ENCODE measurements around the gene GNG7. TPM values are rescaled to one million over a fixed set of nuclear protein-coding genes. Genes with fewer than 3 reads are reported as not detected.

GNG7 gene
- total RNA-seq, 1 donor from 2014 or later = 1.8 TPM

GRCh38 chr19:2732883-2733282, 30.4 kb upstream of the GNG7 start:
- no peak overlapping the region for H3K27ac ChIP-seq (ENCODE audit: low read depth, low read length)
- H3K9ac ChIP-seq (ENCODE audit: low read length) = no peak overlapping the region
- DNase-seq (ENCODE audit: low read depth) = no peak
- H4K20me1 ChIP-seq (ENCODE audit: insufficient read depth, low read length) = peaks cover 12% of the 10 kb centered on the region
- FAIRE-seq = no peak
- H2AFZ ChIP-seq (ENCODE audit: low read depth, low read length) = no peak overlapping the region
- TF ChIP-seq EZH2 (IDR thresholded peaks at IDR 0.05; ENCODE audit: insufficient read depth, low read length) (no peak), CTCF (IDR thresholded peaks at IDR 0.05; ENCODE audit: insufficient read depth, low read depth, low read length) (no peak)
- Mint-ChIP-seq H3K4me3 (ENCODE audit: unreplicated experiment) (no peak overlapping the region), H3K27me3 (ENCODE audit: low read depth, unreplicated experiment) (peaks cover 1% of the 10 kb centered on the region), H3K27ac (ENCODE audit: unreplicated experiment) (no peak overlapping the region), H3K9me3 (ENCODE audit: unreplicated experiment) (no peaks in the 10 kb centered on the region), H3K36me3 (ENCODE audit: low read depth, unreplicated experiment) (peaks cover 16% of the 10 kb centered on the region), H3K4me1 (ENCODE audit: low read depth, unreplicated experiment) (no peaks in the 10 kb centered on the region)
- no peak overlapping the region for H3K4me3 ChIP-seq (ENCODE audit: insufficient read depth, low read depth, low read length)
- no peaks in the 10 kb centered on the region for H3K79me2 ChIP-seq (ENCODE audit: insufficient read depth, low read length)
- no peak overlapping the region for H3K4me2 ChIP-seq (ENCODE audit: low read length)
- H3K4me1 ChIP-seq (ENCODE audit: insufficient read depth, low read length) = no peaks in the 10 kb centered on the region
- H3K9me3 ChIP-seq (ENCODE audit: insufficient read depth, low read depth, low read length) = peaks cover 3% of the 10 kb centered on the region
- peaks cover 5% of the 10 kb centered on the region for H3K36me3 ChIP-seq (ENCODE audit: insufficient read depth, low read length)
- H3K27me3 ChIP-seq (ENCODE audit: insufficient read depth, low read length) = no peaks in the 10 kb centered on the region

GRCh38 chr19:2732157-2732725, 29.7 kb upstream of the GNG7 start:
- H4K20me1 ChIP-seq (ENCODE audit: insufficient read depth, low read length) = peaks cover 12% of the 10 kb centered on the region
- no peaks in the 10 kb centered on the region for H3K27me3 ChIP-seq (ENCODE audit: insufficient read depth, low read length)
- H3K36me3 Mint-ChIP-seq (ENCODE audit: low read depth, unreplicated experiment) = peaks cover 16% of the 10 kb centered on the region
- H3K4me3 Mint-ChIP-seq (ENCODE audit: unreplicated experiment) = no peak overlapping the region
- no peak overlapping the region for H3K27ac ChIP-seq (ENCODE audit: low read depth, low read length)
- H3K4me2 ChIP-seq (ENCODE audit: low read length) = no peak overlapping the region
- peaks cover 1% of the 10 kb centered on the region for H3K27me3 Mint-ChIP-seq (ENCODE audit: low read depth, unreplicated experiment)
- H3K36me3 ChIP-seq (ENCODE audit: insufficient read depth, low read length) = peaks cover 5% of the 10 kb centered on the region
- DNase-seq (ENCODE audit: low read depth) (no peak), FAIRE-seq (no peak)
- H3K4me1 Mint-ChIP-seq (ENCODE audit: low read depth, unreplicated experiment) = no peaks in the 10 kb centered on the region
- no peak overlapping the region for H3K4me3 ChIP-seq (ENCODE audit: insufficient read depth, low read depth, low read length)
- no peak overlapping the region for H3K9ac ChIP-seq (ENCODE audit: low read length)
- H3K9me3 ChIP-seq (ENCODE audit: insufficient read depth, low read depth, low read length) = peaks cover 3% of the 10 kb centered on the region
- H3K27ac Mint-ChIP-seq (ENCODE audit: unreplicated experiment) = no peak overlapping the region
- H2AFZ ChIP-seq (ENCODE audit: low read depth, low read length) = no peak overlapping the region
- TF ChIP-seq EZH2 (IDR thresholded peaks at IDR 0.05; ENCODE audit: insufficient read depth, low read length) = no peak
- TF ChIP-seq CTCF (IDR thresholded peaks at IDR 0.05; ENCODE audit: insufficient read depth, low read depth, low read length) = no peak
- no peaks in the 10 kb centered on the region for H3K4me1 ChIP-seq (ENCODE audit: insufficient read depth, low read length)
- H3K9me3 Mint-ChIP-seq (ENCODE audit: unreplicated experiment) = no peaks in the 10 kb centered on the region
- H3K79me2 ChIP-seq (ENCODE audit: insufficient read depth, low read length) = no peaks in the 10 kb centered on the region

- Histone ChIP-seq H3K4me1 (ENCODE audit: insufficient read depth, low read length) (no peaks in the 10 kb centered on the region), H3K9ac (ENCODE audit: low read length) (no peak overlapping the region), H2AFZ (ENCODE audit: low read depth, low read length) (no peak overlapping the region), H3K79me2 (ENCODE audit: insufficient read depth, low read length) (no peaks in the 10 kb centered on the region), H4K20me1 (ENCODE audit: insufficient read depth, low read length) (peaks cover 5% of the 10 kb centered on the region), H3K27me3 (ENCODE audit: insufficient read depth, low read length) (peaks cover 3% of the 10 kb centered on the region), H3K36me3 (ENCODE audit: insufficient read depth, low read length) (peaks cover 2% of the 10 kb centered on the region), H3K4me2 (ENCODE audit: low read length) (no peak overlapping the region), H3K4me3 (ENCODE audit: insufficient read depth, low read depth, low read length) (no peak overlapping the region), H3K27ac (ENCODE audit: low read depth, low read length) (no peak overlapping the region), H3K9me3 (ENCODE audit: insufficient read depth, low read depth, low read length) (peaks cover 2% of the 10 kb centered on the region)
- no peaks in the 10 kb centered on the region for H3K4me1 Mint-ChIP-seq (ENCODE audit: low read depth, unreplicated experiment)
- FAIRE-seq = no peak
- no peak overlapping the region for H3K4me3 Mint-ChIP-seq (ENCODE audit: unreplicated experiment)
- TF ChIP-seq EZH2 (IDR thresholded peaks at IDR 0.05; ENCODE audit: insufficient read depth, low read length) (no peak), CTCF (IDR thresholded peaks at IDR 0.05; ENCODE audit: insufficient read depth, low read depth, low read length) (no peak)
- H3K27ac Mint-ChIP-seq (ENCODE audit: unreplicated experiment) = no peak overlapping the region
- H3K36me3 Mint-ChIP-seq (ENCODE audit: low read depth, unreplicated experiment) = peaks cover 10% of the 10 kb centered on the region
- H3K27me3 Mint-ChIP-seq (ENCODE audit: low read depth, unreplicated experiment) = peaks cover 1% of the 10 kb centered on the region
- no peaks in the 10 kb centered on the region for H3K9me3 Mint-ChIP-seq (ENCODE audit: unreplicated experiment)
- DNase-seq (ENCODE audit: low read depth) = no peak
These were observed 28.9 kb upstream of the GNG7 start for GRCh38 chr19:2731181-2731995.

Measured in astrocyte (in vitro differentiated cells and primary cell).